Measurements from ENCODE around the gene PNKP.

PNKP gene

DNA sequence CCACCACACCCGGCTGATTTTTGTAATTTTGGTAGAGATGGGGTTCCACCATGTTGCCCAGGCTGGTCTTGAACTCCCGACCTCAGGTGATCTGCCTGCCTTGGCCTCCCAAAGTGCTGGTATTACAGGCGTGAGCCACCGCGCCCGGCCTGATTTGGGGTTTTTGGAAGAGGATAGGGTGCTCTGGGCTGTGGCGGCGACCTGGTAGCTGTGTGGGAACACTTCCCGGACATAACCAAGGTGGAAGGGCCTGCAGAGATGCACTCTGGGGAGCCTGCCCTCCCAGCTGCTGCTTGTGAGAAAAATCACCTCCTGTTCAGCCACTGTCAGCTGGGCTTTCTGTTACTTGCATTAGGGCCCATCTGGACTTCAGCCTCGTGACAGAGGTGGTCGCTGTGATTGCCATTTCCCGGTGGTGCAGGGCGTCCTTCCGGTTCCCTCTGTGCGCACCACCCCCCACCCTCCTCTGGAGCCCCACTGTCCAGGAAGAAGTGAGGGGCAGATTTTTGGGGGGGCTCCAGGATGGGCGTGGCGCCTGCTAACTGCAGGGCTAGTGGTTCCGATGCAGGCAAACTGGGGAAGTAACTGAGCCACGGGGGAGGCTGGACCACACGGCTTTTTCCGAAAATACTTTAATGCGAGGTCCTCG lies 21.8 kb upstream of the PNKP start:
- no peaks in the 10 kb centered on the region for H3K27me3 ChIP-seq (ENCODE audit: control insufficient read depth, insufficient read depth, low read length)
- peaks cover 2% of the 10 kb centered on the region; the same call in 1 of the 2 replicates for H3K4me1 ChIP-seq (ENCODE audit: control insufficient read depth, insufficient read depth, low read length)
- no peak overlapping the region for H3K27ac ChIP-seq (ENCODE audit: low read length)
- WGBS (ENCODE audit: insufficient coverage, insufficient read length) = no CpG with 5 or more reads among the region's 23 CpGs
- H3K9me3 ChIP-seq (ENCODE audit: control insufficient read depth, insufficient read depth, low read length) = no peaks in the 10 kb centered on the region
- no peak overlapping the region for H3K4me3 ChIP-seq (ENCODE audit: low read length)
- no peak for DNase-seq (ENCODE audit: low read depth, low spot score)
- H3K36me3 ChIP-seq (ENCODE audit: control insufficient read depth, insufficient read depth, low read length) = peaks cover 11% of the 10 kb centered on the region

- peaks cover 2% of the 10 kb centered on the region; the same call in 1 of the 2 replicates for H3K4me1 ChIP-seq (ENCODE audit: control insufficient read depth, insufficient read depth, low read length)
- DNase-seq (ENCODE audit: low read depth, low spot score) = no peak
- H3K9me3 ChIP-seq (ENCODE audit: control insufficient read depth, insufficient read depth, low read length) = no peaks in the 10 kb centered on the region
- no peak overlapping the region for H3K27ac ChIP-seq (ENCODE audit: low read length)
- WGBS (ENCODE audit: insufficient coverage, insufficient read length) = no CpG with 5 or more reads among the region's 18 CpGs
- H3K4me3 ChIP-seq (ENCODE audit: low read length) = no peak overlapping the region
- peaks cover 17% of the 10 kb centered on the region for H3K36me3 ChIP-seq (ENCODE audit: control insufficient read depth, insufficient read depth, low read length)
- H3K27me3 ChIP-seq (ENCODE audit: control insufficient read depth, insufficient read depth, low read length) = no peaks in the 10 kb centered on the region
Observed at GRCh38 chr19:49888510-49888824, 21.1 kb upstream of the PNKP start.

GRCh38 chr19:49887665-49888509 lies 20.5 kb upstream of the PNKP start:
- Histone ChIP-seq H3K9me3 (ENCODE audit: control insufficient read depth, insufficient read depth, low read length) (no peaks in the 10 kb centered on the region), H3K27ac (ENCODE audit: low read length) (no peak overlapping the region), H3K27me3 (ENCODE audit: control insufficient read depth, insufficient read depth, low read length) (no peaks in the 10 kb centered on the region), H3K4me3 (ENCODE audit: low read length) (no peak overlapping the region), H3K4me1 (ENCODE audit: control insufficient read depth, insufficient read depth, low read length) (peaks cover 2% of the 10 kb centered on the region; the same call in 1 of the 2 replicates), H3K36me3 (ENCODE audit: control insufficient read depth, insufficient read depth, low read length) (peaks cover 22% of the 10 kb centered on the region)
- DNase-seq (ENCODE audit: low read depth, low spot score) = no peak
- no CpG with 5 or more reads among the region's 54 CpGs for WGBS (ENCODE audit: insufficient coverage, insufficient read length)

DNA sequence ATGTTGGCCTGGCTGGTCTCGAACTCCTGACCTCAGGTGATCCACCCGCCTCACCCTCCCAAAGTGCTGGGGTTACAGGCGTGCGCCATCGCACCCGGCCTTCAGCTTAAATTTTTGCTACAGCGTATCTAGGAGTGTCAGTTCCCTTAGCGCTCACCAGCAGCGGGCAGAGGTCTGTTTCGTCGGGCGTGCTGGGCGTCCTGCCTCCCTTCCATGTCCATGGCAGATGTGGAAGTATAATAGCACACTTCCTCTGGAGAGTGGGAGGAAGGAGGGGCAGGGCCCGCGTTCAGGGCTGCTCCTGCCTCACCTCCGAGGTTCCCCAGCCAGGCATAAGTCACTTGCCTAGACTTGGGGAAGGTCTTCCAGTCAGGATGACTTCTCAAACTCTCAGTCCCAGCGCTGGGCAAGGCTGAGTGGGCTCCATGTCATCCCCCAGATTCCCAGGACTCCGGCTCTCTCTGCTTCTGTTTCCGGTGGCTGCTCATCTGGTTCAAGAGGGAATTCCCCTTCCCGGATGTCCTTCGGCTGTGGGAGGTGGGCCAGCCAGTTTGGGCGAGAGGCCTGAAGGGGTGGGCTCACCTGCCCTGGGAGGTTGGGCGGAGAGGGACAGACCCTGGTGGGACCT lies 19.8 kb upstream of the PNKP start:
- WGBS (ENCODE audit: insufficient coverage, insufficient read length) = no CpG with 5 or more reads among the region's 23 CpGs
- no peak overlapping the region for H3K4me3 ChIP-seq (ENCODE audit: low read length)
- peaks cover 29% of the 10 kb centered on the region for H3K36me3 ChIP-seq (ENCODE audit: control insufficient read depth, insufficient read depth, low read length)
- no peak for DNase-seq (ENCODE audit: low read depth, low spot score)
- H3K9me3 ChIP-seq (ENCODE audit: control insufficient read depth, insufficient read depth, low read length) = no peaks in the 10 kb centered on the region
- H3K27ac ChIP-seq (ENCODE audit: low read length) = no peak overlapping the region
- peaks cover 2% of the 10 kb centered on the region; the same call in 1 of the 2 replicates for H3K4me1 ChIP-seq (ENCODE audit: control insufficient read depth, insufficient read depth, low read length)
- H3K27me3 ChIP-seq (ENCODE audit: control insufficient read depth, insufficient read depth, low read length) = no peaks in the 10 kb centered on the region

DNA sequence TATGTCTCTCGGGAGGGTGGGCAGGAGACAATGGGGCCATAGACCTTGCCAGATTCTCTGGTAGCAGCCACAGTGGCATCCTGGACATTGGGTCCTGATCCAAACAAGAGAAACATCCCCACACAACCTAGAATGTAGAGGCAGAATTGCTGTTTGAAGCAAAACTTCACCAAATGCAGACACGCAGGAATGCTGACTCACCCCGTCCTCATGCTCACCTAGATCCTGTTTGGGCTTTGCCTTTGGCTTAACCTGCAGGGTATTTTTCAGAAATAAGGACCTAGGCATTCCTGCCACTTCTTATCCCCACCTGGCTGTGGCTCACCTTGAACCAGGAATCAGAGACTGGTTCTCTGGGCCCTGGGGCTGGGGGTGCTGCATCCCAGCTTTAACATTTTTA lies 17.4 kb upstream of the PNKP start:
- DNase-seq (ENCODE audit: low read depth, low spot score) = no peak
- Histone ChIP-seq H3K4me3 (ENCODE audit: low read length) (no peak overlapping the region), H3K36me3 (ENCODE audit: control insufficient read depth, insufficient read depth, low read length) (peaks cover 46% of the 10 kb centered on the region), H3K4me1 (ENCODE audit: control insufficient read depth, insufficient read depth, low read length) (no peaks in the 10 kb centered on the region; the same call in 1 of the 2 replicates), H3K27ac (ENCODE audit: low read length) (no peak overlapping the region), H3K27me3 (ENCODE audit: control insufficient read depth, insufficient read depth, low read length) (no peaks in the 10 kb centered on the region), H3K9me3 (ENCODE audit: control insufficient read depth, insufficient read depth, low read length) (no peaks in the 10 kb centered on the region)
- WGBS (ENCODE audit: insufficient coverage, insufficient read length) = no CpG with 5 or more reads among the region's 3 CpGs

DNA sequence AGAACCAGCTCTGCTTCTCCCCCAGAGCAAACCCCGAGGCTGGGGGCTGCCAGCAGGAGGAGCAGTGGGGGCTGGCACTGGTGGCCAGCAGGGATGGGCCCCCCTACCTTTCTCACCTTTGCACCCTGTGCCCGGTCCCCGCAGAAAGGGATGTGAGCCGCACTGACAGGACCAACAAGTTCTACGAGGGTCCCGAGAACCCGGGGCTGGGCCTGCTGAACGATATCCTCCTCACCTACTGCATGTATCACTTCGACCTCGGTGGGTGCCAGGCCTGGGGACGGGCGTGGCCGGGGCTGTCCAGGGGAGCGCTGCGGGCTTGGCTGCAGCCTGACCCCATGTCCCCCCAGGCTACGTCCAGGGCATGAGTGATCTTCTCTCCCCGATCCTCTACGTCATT lies 16.7 kb upstream of the PNKP start:
- Histone ChIP-seq H3K4me3 (ENCODE audit: low read length) (no peak overlapping the region), H3K36me3 (ENCODE audit: control insufficient read depth, insufficient read depth, low read length) (peaks cover 46% of the 10 kb centered on the region), H3K4me1 (ENCODE audit: control insufficient read depth, insufficient read depth, low read length) (peaks cover 1% of the 10 kb centered on the region), H3K27me3 (ENCODE audit: control insufficient read depth, insufficient read depth, low read length) (no peaks in the 10 kb centered on the region), H3K27ac (ENCODE audit: low read length) (no peak overlapping the region), H3K9me3 (ENCODE audit: control insufficient read depth, insufficient read depth, low read length) (no peaks in the 10 kb centered on the region)
- whole genome bisulfite sequencing (ENCODE audit: insufficient coverage, insufficient read length) = no CpG with 5 or more reads among the region's 18 CpGs
- DNase-seq (ENCODE audit: low read depth, low spot score) = no peak

GRCh38 chr19:49883094-49883493 lies 15.7 kb upstream of the PNKP start:
- H3K9me3 ChIP-seq (ENCODE audit: control insufficient read depth, insufficient read depth, low read length) = no peaks in the 10 kb centered on the region
- no CpG with 5 or more reads among the region's 5 CpGs for WGBS (ENCODE audit: insufficient coverage, insufficient read length)
- peaks cover 46% of the 10 kb centered on the region for H3K36me3 ChIP-seq (ENCODE audit: control insufficient read depth, insufficient read depth, low read length)
- no peak overlapping the region for H3K4me3 ChIP-seq (ENCODE audit: low read length)
- DNase-seq (ENCODE audit: low read depth, low spot score) = no peak
- no peaks in the 10 kb centered on the region for H3K27me3 ChIP-seq (ENCODE audit: control insufficient read depth, insufficient read depth, low read length)
- H3K4me1 ChIP-seq (ENCODE audit: control insufficient read depth, insufficient read depth, low read length) = peaks cover 3% of the 10 kb centered on the region
- no peak overlapping the region for H3K27ac ChIP-seq (ENCODE audit: low read length)

DNA sequence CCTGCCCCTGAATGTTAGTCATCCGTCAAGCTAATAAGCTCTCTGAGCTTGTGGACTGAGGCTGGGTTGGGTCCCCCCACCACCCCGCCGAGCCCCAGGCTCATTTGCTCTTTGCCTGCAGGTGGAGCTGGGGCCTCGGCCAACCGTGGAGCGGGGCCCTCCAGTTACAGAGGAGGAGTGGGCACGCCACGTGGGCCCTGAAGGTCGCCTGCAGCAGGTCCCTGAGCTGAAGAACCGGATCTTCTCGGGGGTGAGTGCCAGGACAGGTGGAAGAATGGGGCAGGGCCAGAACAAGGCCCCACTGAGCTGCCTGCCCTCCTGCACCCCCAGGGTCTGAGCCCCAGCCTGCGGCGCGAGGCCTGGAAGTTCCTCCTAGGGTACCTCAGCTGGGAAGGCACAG lies 15.3 kb upstream of the PNKP start:
- no peaks in the 10 kb centered on the region for H3K9me3 ChIP-seq (ENCODE audit: control insufficient read depth, insufficient read depth, low read length)
- no peak overlapping the region for H3K27ac ChIP-seq (ENCODE audit: low read length)
- no peak for DNase-seq (ENCODE audit: low read depth, low spot score)
- H3K27me3 ChIP-seq (ENCODE audit: control insufficient read depth, insufficient read depth, low read length) = no peaks in the 10 kb centered on the region
- WGBS (ENCODE audit: insufficient coverage, insufficient read length) = no CpG with 5 or more reads among the region's 14 CpGs
- H3K36me3 ChIP-seq (ENCODE audit: control insufficient read depth, insufficient read depth, low read length) = peaks cover 46% of the 10 kb centered on the region
- peaks cover 3% of the 10 kb centered on the region for H3K4me1 ChIP-seq (ENCODE audit: control insufficient read depth, insufficient read depth, low read length)
- H3K4me3 ChIP-seq (ENCODE audit: low read length) = no peak overlapping the region

DNA sequence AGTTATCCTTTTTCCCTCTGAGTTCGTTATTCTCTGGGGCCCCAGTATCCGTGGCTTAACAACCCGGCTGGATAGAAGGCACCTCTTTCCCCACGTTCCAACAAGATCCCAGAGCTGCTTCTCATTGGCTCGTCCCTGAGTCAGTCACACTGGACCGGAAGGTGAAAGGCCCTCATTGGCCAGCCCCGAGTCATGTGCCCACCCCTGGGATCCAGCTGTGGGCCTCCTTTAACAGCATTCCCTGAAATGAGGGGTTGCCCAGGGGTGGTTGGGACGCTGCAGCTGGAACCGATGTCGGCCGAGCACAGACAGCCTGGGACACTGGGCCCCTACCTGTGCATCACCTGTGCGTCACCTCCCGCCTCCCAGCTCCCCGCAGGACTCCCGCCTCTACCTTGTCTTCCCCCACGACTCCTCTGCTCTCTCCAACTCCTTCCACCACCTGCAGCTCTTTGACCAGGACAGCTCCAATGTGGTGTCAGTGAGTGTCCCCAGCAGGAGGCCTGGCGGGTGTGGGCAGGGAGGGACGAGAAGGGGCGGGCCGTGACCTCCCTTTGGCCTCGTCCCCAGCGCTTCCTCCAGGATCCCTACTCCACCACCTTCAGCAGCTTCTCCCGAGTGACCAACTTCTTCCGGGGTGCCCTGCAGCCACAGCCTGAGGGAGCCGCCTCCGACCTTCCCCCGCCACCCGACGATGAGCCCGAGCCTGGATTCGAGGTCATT lies 14.5 kb upstream of the PNKP start:
- WGBS (ENCODE audit: insufficient coverage, insufficient read length) = no CpG with 5 or more reads among the region's 31 CpGs
- Histone ChIP-seq H3K27me3 (ENCODE audit: control insufficient read depth, insufficient read depth, low read length) (no peaks in the 10 kb centered on the region), H3K27ac (ENCODE audit: low read length) (no peak overlapping the region), H3K9me3 (ENCODE audit: control insufficient read depth, insufficient read depth, low read length) (no peaks in the 10 kb centered on the region), H3K36me3 (ENCODE audit: control insufficient read depth, insufficient read depth, low read length) (peaks cover 43% of the 10 kb centered on the region), H3K4me3 (ENCODE audit: low read length) (no peak overlapping the region), H3K4me1 (ENCODE audit: control insufficient read depth, insufficient read depth, low read length) (peaks cover 3% of the 10 kb centered on the region)
- DNase-seq (ENCODE audit: low read depth, low spot score) = no peak

GRCh38 chr19:49881186-49881585 lies 13.8 kb upstream of the PNKP start:
- no peaks in the 10 kb centered on the region for H3K9me3 ChIP-seq (ENCODE audit: control insufficient read depth, insufficient read depth, low read length)
- H3K36me3 ChIP-seq (ENCODE audit: control insufficient read depth, insufficient read depth, low read length) = peaks cover 43% of the 10 kb centered on the region
- H3K4me1 ChIP-seq (ENCODE audit: control insufficient read depth, insufficient read depth, low read length) = peaks cover 3% of the 10 kb centered on the region
- no peaks in the 10 kb centered on the region for H3K27me3 ChIP-seq (ENCODE audit: control insufficient read depth, insufficient read depth, low read length)
- DNase-seq (ENCODE audit: low read depth, low spot score) = no peak
- no peak overlapping the region for H3K4me3 ChIP-seq (ENCODE audit: low read length)
- WGBS (ENCODE audit: insufficient coverage, insufficient read length) = no CpG with 5 or more reads among the region's 17 CpGs
- H3K27ac ChIP-seq (ENCODE audit: low read length) = no peak overlapping the region

All from iPS DF 6.9 (cell line).